Mesodermal cell (in vitro differentiated cells): Measurements from ENCODE around the gene CFAP251.

Experiments used
- H3K27ac ChIP-seq: 2 replicates; pipeline ENCODE4 v1.7.0; 2013; ENCODE audit warnings: mild to moderate bottlenecking, low read depth, low read length, moderate library complexity; ENCODE audit not compliant: severe bottlenecking
- H3K36me3 ChIP-seq: 2 replicates; pipeline ENCODE4 v1.7.1; 2013; ENCODE audit warnings: mild to moderate bottlenecking, low read length, moderate library complexity; ENCODE audit not compliant: control insufficient read depth, insufficient read depth
- H3K4me1 ChIP-seq: one replicate; pipeline ENCODE4 v1.7.1; 2013; ENCODE audit warnings: mild to moderate bottlenecking, low read length; ENCODE audit not compliant: insufficient read depth, control insufficient read depth, poor library complexity, severe bottlenecking
- H3K4me3 ChIP-seq: 2 replicates; pipeline ENCODE4 v1.7.0; 2013; ENCODE audit warnings: low read length, control low read depth, mild to moderate bottlenecking; ENCODE audit not compliant: insufficient read depth, poor library complexity, severe bottlenecking; ENCODE audit errors: extremely low read depth
- H3K9me3 ChIP-seq: 2 replicates; pipeline ENCODE4 v1.7.1; 2013; ENCODE audit warnings: mild to moderate bottlenecking, low read length, moderate library complexity; ENCODE audit not compliant: control insufficient read depth
- WGBS, 2 experiments: methylation state at CpG; one replicate each; pipeline ENCODE4 v1.1.5; 2013; ENCODE audit warnings: missing lambda C conversion rate in 2 of 2; ENCODE audit not compliant: insufficient coverage in 2 of 2; 5-methylcytosine and 5-hydroxymethylcytosine counted together

CFAP251 gene

GRCh38 chr12:122046145-122046544 is 127.8 kb downstream of the CFAP251 start:
- Histone ChIP-seq H3K4me3 (no peak overlapping the region), H3K36me3 (peaks cover 47% of the 10 kb centered on the region)

DNA sequence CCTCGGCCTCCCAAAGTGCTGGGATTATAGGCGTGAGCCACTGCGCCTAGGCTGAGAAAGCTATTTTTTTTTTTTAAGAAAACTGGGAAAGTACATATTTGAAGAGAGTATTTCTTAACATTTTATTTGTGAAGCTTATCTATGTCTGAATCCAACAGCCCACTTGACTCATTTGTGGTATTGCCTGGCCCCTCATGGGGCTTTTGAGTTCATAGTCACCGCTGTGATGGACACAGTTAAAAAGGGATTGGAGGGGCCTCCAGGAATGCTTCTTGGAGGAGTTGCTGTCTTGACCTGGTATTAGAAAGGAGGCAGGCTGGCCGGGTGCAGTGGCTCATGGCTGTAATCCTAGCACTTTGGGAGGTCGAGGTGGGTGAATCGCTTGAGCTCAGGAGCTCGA is 129.8 kb downstream of the CFAP251 start:
- Histone ChIP-seq H3K9me3 (no peaks in the 10 kb centered on the region), H3K27ac (no peak overlapping the region), H3K4me3 (no peak overlapping the region), H3K4me1 (no peaks in the 10 kb centered on the region), H3K36me3 (peaks cover 40% of the 10 kb centered on the region)
- WGBS, 2 experiments = 90 to 94% methylated on average over 5 to 6 of the region's 8 CpGs

More at GRCh38 chr12:122046145-122046544, 127.8 kb downstream of the CFAP251 start:
- 89 to 90% methylated on average over 7 of the region's 7 CpGs for WGBS, 2 experiments
- Histone ChIP-seq H3K9me3 (no peaks in the 10 kb centered on the region), H3K4me1 (no peaks in the 10 kb centered on the region), H3K27ac (no peak overlapping the region)

- Histone ChIP-seq H3K9me3 (no peaks in the 10 kb centered on the region), H3K36me3 (peaks cover 31% of the 10 kb centered on the region), H3K4me1 (no peaks in the 10 kb centered on the region), H3K27ac (no peak overlapping the region), H3K4me3 (no peak overlapping the region)
- 94 to 96% methylated on average over 9 of the region's 9 CpGs for WGBS, 2 experiments
Measured at GRCh38 chr12:122049827-122050226, 131.4 kb downstream of the CFAP251 start.

DNA sequence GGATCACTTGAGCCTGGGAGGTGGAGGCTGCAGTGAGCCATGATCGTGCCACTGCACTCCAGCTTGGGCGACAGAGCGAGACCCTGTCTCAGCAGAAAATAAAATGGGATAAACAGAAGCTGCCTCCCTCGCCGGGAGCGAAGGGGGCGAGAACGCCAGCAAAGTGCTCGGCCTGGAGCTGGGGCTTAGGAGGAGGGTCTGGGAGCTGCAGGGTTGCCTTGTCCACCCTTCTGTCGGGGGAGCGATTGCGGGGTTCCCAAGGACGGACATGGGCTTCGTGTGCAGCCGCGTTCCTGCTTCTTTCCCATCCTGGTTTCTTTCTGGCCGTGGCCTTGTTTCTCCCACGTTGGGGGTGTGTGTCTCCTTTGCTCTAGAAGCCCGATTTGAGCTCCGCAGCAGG is 132.3 kb downstream of the CFAP251 start:
- Histone ChIP-seq H3K36me3 (peaks cover 27% of the 10 kb centered on the region), H3K27ac (no peak overlapping the region), H3K4me3 (no peak overlapping the region), H3K4me1 (no peaks in the 10 kb centered on the region), H3K9me3 (no peaks in the 10 kb centered on the region)
- 97 to 98% methylated on average over 16 to 20 of the region's 20 CpGs for WGBS, 2 experiments

- H3K4me1 ChIP-seq = no peaks in the 10 kb centered on the region
- H3K27ac ChIP-seq = no peak overlapping the region
- no peaks in the 10 kb centered on the region for H3K9me3 ChIP-seq
- H3K36me3 ChIP-seq = peaks cover 27% of the 10 kb centered on the region
- 91 to 92% methylated on average over 10 to 11 of the region's 14 CpGs for WGBS, 2 experiments
- no peak overlapping the region for H3K4me3 ChIP-seq
Measured at GRCh38 chr12:122051231-122051876, 133.0 kb downstream of the CFAP251 start.

DNA sequence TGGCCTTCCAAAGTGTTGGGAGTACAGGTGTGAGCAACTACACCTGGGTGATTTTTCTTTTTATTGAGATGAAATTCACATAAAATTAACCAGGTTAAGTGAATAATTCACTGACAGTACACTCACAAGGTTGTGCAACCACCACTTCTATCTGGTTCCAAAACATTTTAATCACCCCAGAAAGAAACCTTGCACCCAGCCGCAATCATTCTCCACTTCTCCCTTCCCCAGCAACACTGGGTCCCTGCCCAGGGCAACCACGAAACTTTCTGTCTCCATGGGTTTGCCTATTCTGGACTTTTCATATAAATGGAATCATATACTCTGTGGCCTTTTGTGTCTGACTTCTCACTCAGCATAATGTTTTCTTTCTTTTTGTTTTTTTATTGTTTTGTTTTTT is 133.9 kb downstream of the CFAP251 start:
- H3K27ac ChIP-seq = no peak overlapping the region
- H3K4me3 ChIP-seq = no peak overlapping the region
- WGBS, 2 experiments = 89 to 92% methylated on average over 1 to 2 of the region's 2 CpGs
- peaks cover 36% of the 10 kb centered on the region for H3K36me3 ChIP-seq
- no peaks in the 10 kb centered on the region for H3K9me3 ChIP-seq
- no peaks in the 10 kb centered on the region for H3K4me1 ChIP-seq
